Endodermal cell (in vitro differentiated cells): Measurements from ENCODE around the gene ZNF25. TPM values are rescaled to one million over a fixed set of nuclear protein-coding genes. Genes with fewer than 3 reads are reported as not detected.

Experiments
- DNase-seq: peaks from one replicate; pipeline ENCODE4 v3.0.0-alpha.2; 2017
- H3K27ac ChIP-seq: 2 replicates; pipeline ENCODE4 v1.5.1; 2013; ENCODE audit warnings: mild to moderate bottlenecking, low read depth, low read length, moderate library complexity
- H3K27me3 ChIP-seq: 2 replicates; pipeline ENCODE4 v1.6.1; 2013; ENCODE audit warnings: mild to moderate bottlenecking, low read length, moderate library complexity; ENCODE audit not compliant: insufficient read depth, control insufficient read depth, poor library complexity, severe bottlenecking
- H3K36me3 ChIP-seq: 2 replicates; pipeline ENCODE4 v1.7.0; 2013; ENCODE audit warnings: mild to moderate bottlenecking, low read length, moderate library complexity; ENCODE audit not compliant: control insufficient read depth, insufficient read depth
- H3K4me1 ChIP-seq: one replicate; pipeline ENCODE4 v1.7.0; 2013; ENCODE audit warnings: low read length; ENCODE audit not compliant: control insufficient read depth, insufficient read depth
- H3K4me3 ChIP-seq: 2 replicates; pipeline ENCODE4 v1.5.1; 2013; ENCODE audit warnings: mild to moderate bottlenecking, low read length, moderate library complexity
- H3K9ac ChIP-seq: 2 replicates; pipeline ENCODE4 v1.6.1; 2013; ENCODE audit warnings: mild to moderate bottlenecking, low read length, moderate library complexity; ENCODE audit not compliant: poor library complexity, severe bottlenecking; ENCODE audit errors: extremely low read depth
- H3K9me3 ChIP-seq: 2 replicates; pipeline ENCODE4 v1.6.1; 2013; ENCODE audit warnings: mild to moderate bottlenecking, low read length, moderate library complexity; ENCODE audit not compliant: control insufficient read depth
- H3K27ac Mint-ChIP-seq: 2 replicates; pipeline ENCODE4 v1.8.0; 2020; ENCODE audit warnings: mixed read lengths
- H3K27me3 Mint-ChIP-seq: 2 replicates; pipeline ENCODE4 v1.8.0; 2021; ENCODE audit warnings: mild to moderate bottlenecking, mixed read lengths; ENCODE audit not compliant: insufficient read depth
- H3K36me3 Mint-ChIP-seq: 2 replicates; pipeline ENCODE4 v1.8.0; 2020; ENCODE audit warnings: low read depth, mixed read lengths
- H3K4me1 Mint-ChIP-seq: 2 replicates; pipeline ENCODE4 v1.8.0; 2020; ENCODE audit warnings: mixed read lengths
- H3K4me3 Mint-ChIP-seq: 2 replicates; pipeline ENCODE4 v1.8.0; 2020; ENCODE audit warnings: mild to moderate bottlenecking, moderate library complexity, mixed read lengths
- H3K9me3 Mint-ChIP-seq: 2 replicates; pipeline ENCODE4 v1.8.0; 2020; ENCODE audit warnings: mild to moderate bottlenecking, mixed read lengths
- WGBS, 2 experiments: methylation state at CpG; one replicate each; pipeline versions ENCODE4 v1.1.5 to v1.1.7; 2013; ENCODE audit warnings: missing lambda C conversion rate in 2 of 2, mixed read lengths in 1 of 2; ENCODE audit not compliant: insufficient coverage in 1 of 2, insufficient read length in 1 of 2; 5-methylcytosine and 5-hydroxymethylcytosine counted together
- total RNA-seq, 2 donors: library from RNA; stranded (reverse); fragmentation: NEBNext Ultra II Directional in 1 of 2; extraction: Animal tissue kit (Norgen Biotek cat#: 25700) in 1 of 2; gene quantifications; 2 replicates in 1 of 2; 3 replicates in 1 of 2; pipeline ENCODE4 v1.2.1, GENCODE V29; 2021
- TF ChIP-seq, protein P1 (sequence below): fragments of 200-600 bp; sonication (generic); conservative IDR thresholded peaks from 2 replicates; pipeline ENCODE4 v1.5.0; 2021; ENCODE audit warnings: antibody characterized with exemption, mild to moderate bottlenecking

The ZNF25 gene
- total RNA-seq, 2 donors from 2014 or later: 0.55 to 1.8 TPM

- H3K9me3 Mint-ChIP-seq: peaks cover 15% of the 10 kb centered on the region
- Histone ChIP-seq H3K4me1 (peaks cover 3% of the 10 kb centered on the region), H3K27ac (no peak overlapping the region), H3K9ac (no peak overlapping the region), H3K36me3 (peaks cover 79% of the 10 kb centered on the region), H3K9me3 (peaks cover 8% of the 10 kb centered on the region), H3K27me3 (no peaks in the 10 kb centered on the region), H3K4me3 (no peak overlapping the region)
- 100% methylated on average over 1 of the region's 1 CpG; no CpG with 5 or more reads in 1 of the 2 experiments for WGBS, 2 experiments
- H3K4me1 Mint-ChIP-seq: peaks cover 6% of the 10 kb centered on the region
- no peak overlapping the region for H3K4me3 Mint-ChIP-seq
- TF ChIP-seq, protein P1, sequence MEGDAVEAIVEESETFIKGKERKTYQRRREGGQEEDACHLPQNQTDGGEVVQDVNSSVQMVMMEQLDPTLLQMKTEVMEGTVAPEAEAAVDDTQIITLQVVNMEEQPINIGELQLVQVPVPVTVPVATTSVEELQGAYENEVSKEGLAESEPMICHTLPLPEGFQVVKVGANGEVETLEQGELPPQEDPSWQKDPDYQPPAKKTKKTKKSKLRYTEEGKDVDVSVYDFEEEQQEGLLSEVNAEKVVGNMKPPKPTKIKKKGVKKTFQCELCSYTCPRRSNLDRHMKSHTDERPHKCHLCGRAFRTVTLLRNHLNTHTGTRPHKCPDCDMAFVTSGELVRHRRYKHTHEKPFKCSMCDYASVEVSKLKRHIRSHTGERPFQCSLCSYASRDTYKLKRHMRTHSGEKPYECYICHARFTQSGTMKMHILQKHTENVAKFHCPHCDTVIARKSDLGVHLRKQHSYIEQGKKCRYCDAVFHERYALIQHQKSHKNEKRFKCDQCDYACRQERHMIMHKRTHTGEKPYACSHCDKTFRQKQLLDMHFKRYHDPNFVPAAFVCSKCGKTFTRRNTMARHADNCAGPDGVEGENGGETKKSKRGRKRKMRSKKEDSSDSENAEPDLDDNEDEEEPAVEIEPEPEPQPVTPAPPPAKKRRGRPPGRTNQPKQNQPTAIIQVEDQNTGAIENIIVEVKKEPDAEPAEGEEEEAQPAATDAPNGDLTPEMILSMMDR: no peak
- H3K27ac Mint-ChIP-seq: no peak overlapping the region
- no peak for DNase-seq
- no peaks in the 10 kb centered on the region for H3K27me3 Mint-ChIP-seq
- H3K36me3 Mint-ChIP-seq: peaks cover 78% of the 10 kb centered on the region
Observed at GRCh38 chr10:38016354-38016753, 39.9 kb upstream of the ZNF25 start.

GRCh38 chr10:38010119-38010903, 33.9 kb upstream of the ZNF25 start, which contains the start of gene ZNF33A:
TSS of gene ZNF33A (plus strand) at chr10:38010675. CDS start at chr10:38012342, 1,667 bp downstream.
- 2 to 14% methylated on average over 14 to 46 of the region's 46 CpGs for WGBS, 2 experiments
- Histone ChIP-seq H3K4me1 (peaks cover 3% of the 10 kb centered on the region), H3K36me3 (peaks cover 24% of the 10 kb centered on the region), H3K27me3 (no peaks in the 10 kb centered on the region), H3K9me3 (no peaks in the 10 kb centered on the region), H3K9ac (peak within 1 kb of the TSS; percentile 81), H3K27ac (peak within 1 kb of the TSS; percentile 90), H3K4me3 (peak within 1 kb of the TSS; percentile 92)
- DNase-seq: peak; percentile 95
- Mint-ChIP-seq H3K9me3 (peaks cover 17% of the 10 kb centered on the region), H3K36me3 (peaks cover 25% of the 10 kb centered on the region), H3K27me3 (no peaks in the 10 kb centered on the region), H3K4me1 (peaks cover 6% of the 10 kb centered on the region), H3K27ac (peak within 1 kb of the TSS; percentile 99), H3K4me3 (peak within 1 kb of the TSS; percentile 94)
- TF ChIP-seq, protein P1: no peak

DNA sequence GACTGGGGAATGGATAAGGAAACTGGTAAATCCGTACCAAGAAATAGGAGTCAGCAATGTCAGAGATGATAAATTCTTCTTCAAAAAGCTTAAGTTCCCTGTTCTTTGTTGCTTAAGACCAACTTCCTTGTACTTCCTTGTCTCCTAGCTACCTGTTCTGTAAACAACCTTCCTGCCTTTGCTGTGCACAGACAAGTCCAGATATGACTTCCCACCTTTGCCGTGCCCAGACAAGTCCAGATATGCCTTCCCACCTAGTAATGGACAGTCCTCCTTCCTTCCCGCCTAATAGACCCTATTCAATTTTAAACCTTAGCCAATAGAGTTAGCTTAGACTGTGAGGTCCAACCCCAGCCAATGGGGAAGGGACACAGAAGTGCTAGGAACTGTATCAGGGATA, 31.5 kb upstream of the ZNF25 start:
- no peak for DNase-seq
- H3K27me3 Mint-ChIP-seq: no peaks in the 10 kb centered on the region
- Histone ChIP-seq H3K36me3 (peaks cover 12% of the 10 kb centered on the region), H3K9ac (no peak overlapping the region), H3K4me1 (peaks cover 3% of the 10 kb centered on the region), H3K27me3 (no peaks in the 10 kb centered on the region), H3K4me3 (no peak overlapping the region), H3K9me3 (no peaks in the 10 kb centered on the region), H3K27ac (no peak overlapping the region)
- H3K4me1 Mint-ChIP-seq: peaks cover 6% of the 10 kb centered on the region
- H3K9me3 Mint-ChIP-seq: peaks cover 30% of the 10 kb centered on the region
- TF ChIP-seq, protein P1: no peak
- H3K4me3 Mint-ChIP-seq: no peak overlapping the region
- WGBS, 2 experiments: 79 to 93% methylated on average over 1 to 3 of the region's 3 CpGs
- no peak overlapping the region for H3K27ac Mint-ChIP-seq
- peaks cover 7% of the 10 kb centered on the region for H3K36me3 Mint-ChIP-seq
